Esophagus squamous epithelium (tissue), 5 donors: ENCODE results near the gene KLHL9. TPM values are rescaled to one million over a fixed set of nuclear protein-coding genes. Genes with fewer than 3 reads are reported as not detected.

Experiments
- DNase-seq: peaks from one replicate; lab custom pipeline; 2025; lab: John Stamatoyannopoulos, UW
- H3K27ac ChIP-seq, 4 donors: fragments of 200-600 bp; sonication (generic); one replicate each; pipeline ENCODE4 v1.5.1; 2016 to 2019; ENCODE audit warnings: mild to moderate bottlenecking in 1 of 4
- H3K27me3 ChIP-seq, 4 donors: fragments of 200-600 bp; sonication (generic); 1 replicate in 3 of 4; 2 replicates in 1 of 4; pipeline versions ENCODE4 v1.5.1 to v1.6.0; 2017 to 2021; ENCODE audit warnings: antibody characterized with exemption in 1 of 4
- H3K36me3 ChIP-seq, 3 donors: fragments of 200-600 bp; sonication (generic); one replicate each; pipeline ENCODE4 v1.5.1; 2016 to 2019
- H3K4me1 ChIP-seq, 3 donors: fragments of 200-600 bp; sonication (generic); one replicate each; pipeline ENCODE4 v1.5.1; 2017 to 2019
- H3K4me3 ChIP-seq, 4 donors: fragments of 200-600 bp; sonication (generic); 1 replicate in 3 of 4; 2 replicates in 1 of 4; pipeline ENCODE4 v1.5.1; 2016 to 2019; ENCODE audit warnings: mild to moderate bottlenecking in 2 of 4, moderate library complexity in 1 of 4
- H3K9me3 ChIP-seq, 3 donors: fragments of 200-600 bp; sonication (generic); one replicate each; pipeline ENCODE4 v1.5.1; 2016 to 2019
- CTCF ChIP-seq, 6 experiments: fragments of 450-650 bp in 4 of 6; fragments of 200-600 bp in 2 of 6; sonication (generic) in 2 of 6; IDR thresholded peaks; one replicate each; pipeline ENCODE4 v1.5.1; 2016 to 2019; ENCODE audit warnings: antibody characterized with exemption in 6 of 6, mild to moderate bottlenecking in 4 of 6, moderate library complexity in 4 of 6
- POLR2A ChIP-seq, 4 donors: fragments of 450-650 bp; IDR thresholded peaks; one replicate each; pipeline ENCODE4 v1.6.1; 2017; ENCODE audit warnings: antibody characterized with exemption in 4 of 4, mild to moderate bottlenecking in 4 of 4, moderate library complexity in 3 of 4
- WGBS, 2 donors: methylation state at CpG; one replicate each; pipeline ENCODE4 v1.1.5; 2018; 5-methylcytosine and 5-hydroxymethylcytosine counted together
- intact Hi-C: fragments of 100-400 bp; cut with DNase I; formaldehyde crosslinking; loops from one replicate; pipeline ENCODE4 v1.15.0; 2022
- total RNA-seq, 4 donors: library from RNA; depleted of rRNA; stranded (reverse); fragments of >200 nt; gene quantifications; one replicate each; pipeline ENCODE4 v1.1.0, GENCODE V29; 2016
- donor health status: DM: yes; HTN: yes; CAD: no.

The KLHL9 gene
- total RNA-seq, 4 donors from 2014 or later, result 6.6 to 21.2 (median 13.5) TPM

- Histone ChIP-seq H3K36me3 (no peaks in the 10 kb centered on the region), H3K4me1 (peaks cover 6 to 29% (median 7%) of the 10 kb centered on the region in 3 donors), H3K9me3 (no peaks in the 10 kb centered on the region), H3K27me3 (no peaks in the 10 kb centered on the region), H3K4me3 (no peak overlapping the region), H3K27ac (no peak overlapping the region)
- DNase-seq, result no peak
- TF ChIP-seq CTCF (IDR thresholded peaks at IDR 0.05) (no peak), POLR2A (IDR thresholded peaks at IDR 0.05) (no peak)
- intact Hi-C loops, result no loop called here
- 83% methylated on average over 1 of the region's 1 CpG; no CpG with 5 or more reads in 1 of the 2 donors for WGBS, 2 donors
Observed at GRCh38 chr9:21295992-21296391, 39.2 kb downstream of the KLHL9 start.

- intact Hi-C loops, result no loop called here
- Histone ChIP-seq H3K27ac (peak overlapping the region in 2 of 4 donors; percentile 42 to 56), H3K9me3 (no peaks in the 10 kb centered on the region), H3K36me3 (no peaks in the 10 kb centered on the region), H3K4me1 (peaks cover 6 to 29% (median 7%) of the 10 kb centered on the region in 3 donors), H3K27me3 (no peaks in the 10 kb centered on the region), H3K4me3 (no peak overlapping the region)
- TF ChIP-seq POLR2A (IDR thresholded peaks at IDR 0.05) (no peak), CTCF (IDR thresholded peaks at IDR 0.05) (no peak)
- WGBS, 2 donors, result 43 to 46% methylated on average over 6 of the region's 6 CpGs
- DNase-seq, result no peak
Observed at GRCh38 chr9:21294904-21295538, 40.2 kb downstream of the KLHL9 start.

GRCh38 chr9:21294364-21294774 is 40.8 kb downstream of the KLHL9 start:
- DNase-seq, result no peak
- TF ChIP-seq CTCF (IDR thresholded peaks at IDR 0.05) (no peak), POLR2A (IDR thresholded peaks at IDR 0.05) (no peak)
- Histone ChIP-seq H3K4me1 (peaks cover 6 to 29% (median 7%) of the 10 kb centered on the region in 3 donors), H3K27me3 (no peaks in the 10 kb centered on the region), H3K27ac (peak overlapping the region in 2 of 4 donors; percentile 42 to 56), H3K9me3 (no peaks in the 10 kb centered on the region), H3K4me3 (no peak overlapping the region), H3K36me3 (no peaks in the 10 kb centered on the region)
- intact Hi-C loops, result no loop called here
- 40 to 67% methylated on average over 1 of the region's 1 CpG for WGBS, 2 donors

- Histone ChIP-seq H3K4me3 (no peak overlapping the region), H3K4me1 (peaks cover 1 to 17% (median 2%) of the 10 kb centered on the region in 3 donors), H3K27me3 (no peaks in the 10 kb centered on the region), H3K27ac (no peak overlapping the region), H3K9me3 (no peaks in the 10 kb centered on the region), H3K36me3 (no peaks in the 10 kb centered on the region)
- intact Hi-C loops, result no loop called here
- TF ChIP-seq CTCF (IDR thresholded peaks at IDR 0.05), result no peak
- no peak for TF ChIP-seq POLR2A (IDR thresholded peaks at IDR 0.05)
- no peak for DNase-seq
- 36 to 43% methylated on average over 2 of the region's 2 CpGs for WGBS, 2 donors
Observed at GRCh38 chr9:21289848-21290247, 45.4 kb downstream of the KLHL9 start.

GRCh38 chr9:21287280-21287679 is 47.9 kb downstream of the KLHL9 start:
- intact Hi-C loops, result no loop called here
- WGBS, 2 donors, result 79 to 87% methylated on average over 3 of the region's 3 CpGs
- Histone ChIP-seq H3K36me3 (no peaks in the 10 kb centered on the region), H3K4me1 (no peaks in the 10 kb centered on the region), H3K9me3 (no peaks in the 10 kb centered on the region), H3K27ac (no peak overlapping the region), H3K4me3 (no peak overlapping the region), H3K27me3 (no peaks in the 10 kb centered on the region)
- DNase-seq, result no peak
- no peak for TF ChIP-seq CTCF (IDR thresholded peaks at IDR 0.05)
- TF ChIP-seq POLR2A (IDR thresholded peaks at IDR 0.05), result no peak
